ENCODE measurements around the gene TSHZ2.

DNA sequence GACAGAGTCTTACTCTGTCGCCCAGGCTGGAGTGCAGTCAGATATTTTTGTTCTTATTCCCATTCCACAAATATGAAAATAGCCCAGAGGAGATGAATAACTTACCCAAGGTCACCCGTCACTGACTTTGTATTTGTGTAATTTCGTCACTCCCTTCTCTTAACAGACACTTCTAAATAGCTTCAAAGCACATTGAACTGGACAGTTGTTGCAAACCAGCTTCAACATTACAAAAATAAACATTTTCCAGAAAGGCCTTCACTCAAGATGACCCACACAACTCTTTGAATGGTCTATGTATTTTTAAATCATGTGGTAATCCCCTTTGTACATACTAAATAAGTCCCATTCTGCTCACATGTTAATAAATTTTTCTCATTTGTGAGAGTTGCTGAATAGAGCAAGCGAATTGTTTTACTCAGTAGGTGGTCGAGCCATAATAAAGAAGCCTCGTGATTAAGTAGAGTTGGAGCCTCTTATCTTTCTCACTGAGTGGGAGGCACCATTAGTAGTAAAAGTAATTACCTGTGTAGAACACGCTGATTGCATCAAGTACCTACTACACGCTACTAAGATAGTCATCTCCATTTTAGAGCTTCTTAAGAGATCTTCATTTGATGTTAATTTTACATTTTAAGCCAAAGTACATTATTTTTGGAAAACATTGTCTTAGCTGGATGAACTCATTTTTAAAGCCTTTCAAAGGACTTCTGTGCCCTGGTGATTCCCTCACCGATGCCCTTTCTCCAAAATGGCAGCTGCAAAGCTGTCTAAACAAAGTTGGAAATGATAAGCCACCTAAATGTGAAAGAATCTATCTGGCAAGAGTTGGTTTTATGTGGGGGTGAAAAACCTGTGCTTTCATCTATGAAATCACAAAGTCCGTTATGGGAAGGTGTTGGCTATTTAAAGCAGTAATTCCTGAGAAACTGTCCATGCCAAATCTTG, 110.0 kb downstream of the TSHZ2 start:
- TF ChIP-seq EP300 (IDR thresholded peaks at IDR 0.05; ENCODE audit: borderline replicate concordance) (no peak), TEAD4 (IDR thresholded peaks at IDR 0.05) (no peak), TAF1 (IDR thresholded peaks at IDR 0.05; ENCODE audit: low read depth) (no peak), CREB1 (IDR thresholded peaks at IDR 0.05; ENCODE audit: low read depth) (no peak), RAD21 (IDR thresholded peaks at IDR 0.05; ENCODE audit: low read depth) (no peak), CEBPB (IDR thresholded peaks at IDR 0.05) (no peak), FOXM1 (IDR thresholded peaks at IDR 0.05; ENCODE audit: borderline replicate concordance, low read depth) (no peak), NFIC (IDR thresholded peaks at IDR 0.05) (no peak), TCF12 (IDR thresholded peaks at IDR 0.05; ENCODE audit: low read depth) (no peak), EGR1 (IDR thresholded peaks at IDR 0.05) (no peak)
- TF ChIP-seq, protein P1, sequence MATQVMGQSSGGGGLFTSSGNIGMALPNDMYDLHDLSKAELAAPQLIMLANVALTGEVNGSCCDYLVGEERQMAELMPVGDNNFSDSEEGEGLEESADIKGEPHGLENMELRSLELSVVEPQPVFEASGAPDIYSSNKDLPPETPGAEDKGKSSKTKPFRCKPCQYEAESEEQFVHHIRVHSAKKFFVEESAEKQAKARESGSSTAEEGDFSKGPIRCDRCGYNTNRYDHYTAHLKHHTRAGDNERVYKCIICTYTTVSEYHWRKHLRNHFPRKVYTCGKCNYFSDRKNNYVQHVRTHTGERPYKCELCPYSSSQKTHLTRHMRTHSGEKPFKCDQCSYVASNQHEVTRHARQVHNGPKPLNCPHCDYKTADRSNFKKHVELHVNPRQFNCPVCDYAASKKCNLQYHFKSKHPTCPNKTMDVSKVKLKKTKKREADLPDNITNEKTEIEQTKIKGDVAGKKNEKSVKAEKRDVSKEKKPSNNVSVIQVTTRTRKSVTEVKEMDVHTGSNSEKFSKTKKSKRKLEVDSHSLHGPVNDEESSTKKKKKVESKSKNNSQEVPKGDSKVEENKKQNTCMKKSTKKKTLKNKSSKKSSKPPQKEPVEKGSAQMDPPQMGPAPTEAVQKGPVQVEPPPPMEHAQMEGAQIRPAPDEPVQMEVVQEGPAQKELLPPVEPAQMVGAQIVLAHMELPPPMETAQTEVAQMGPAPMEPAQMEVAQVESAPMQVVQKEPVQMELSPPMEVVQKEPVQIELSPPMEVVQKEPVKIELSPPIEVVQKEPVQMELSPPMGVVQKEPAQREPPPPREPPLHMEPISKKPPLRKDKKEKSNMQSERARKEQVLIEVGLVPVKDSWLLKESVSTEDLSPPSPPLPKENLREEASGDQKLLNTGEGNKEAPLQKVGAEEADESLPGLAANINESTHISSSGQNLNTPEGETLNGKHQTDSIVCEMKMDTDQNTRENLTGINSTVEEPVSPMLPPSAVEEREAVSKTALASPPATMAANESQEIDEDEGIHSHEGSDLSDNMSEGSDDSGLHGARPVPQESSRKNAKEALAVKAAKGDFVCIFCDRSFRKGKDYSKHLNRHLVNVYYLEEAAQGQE (IDR thresholded peaks at IDR 0.05; ENCODE audit: low read depth) = no peak
- TF ChIP-seq, protein P2, sequence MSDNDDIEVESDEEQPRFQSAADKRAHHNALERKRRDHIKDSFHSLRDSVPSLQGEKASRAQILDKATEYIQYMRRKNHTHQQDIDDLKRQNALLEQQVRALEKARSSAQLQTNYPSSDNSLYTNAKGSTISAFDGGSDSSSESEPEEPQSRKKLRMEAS (IDR thresholded peaks at IDR 0.05) = no peak

Measured in Ishikawa (cell line).